ENCODE measurements around the gene RANBP17.
"Not testable (repeated sequence)": the region's sequence is repeated elsewhere in the genome, so short reads cannot be mapped to it uniquely, and the experiment has no call there.

RANBP17 gene

GRCh38 chr5:171155621-171156020 lies 293.8 kb downstream of the RANBP17 start:
- peaks cover 15% of the 10 kb centered on the region for H3K27me3 Mint-ChIP-seq
- H3K9me3 Mint-ChIP-seq = no peaks in the 10 kb centered on the region
- H3K36me3 Mint-ChIP-seq (ENCODE audit: low read depth) = no peaks in the 10 kb centered on the region
- H3K27ac Mint-ChIP-seq = no peak overlapping the region
- H3K4me1 Mint-ChIP-seq (ENCODE audit: low read depth) = no peaks in the 10 kb centered on the region
- no peak overlapping the region for H3K4me3 Mint-ChIP-seq

- Mint-ChIP-seq H3K4me1 (ENCODE audit: low read depth) (no peaks in the 10 kb centered on the region), H3K9me3 (no peaks in the 10 kb centered on the region), H3K36me3 (ENCODE audit: low read depth) (no peaks in the 10 kb centered on the region), H3K27ac (no peak overlapping the region), H3K4me3 (no peak overlapping the region), H3K27me3 (peaks cover 15% of the 10 kb centered on the region)
Measured at GRCh38 chr5:171157276-171157675, 295.5 kb downstream of the RANBP17 start.

- H3K27ac Mint-ChIP-seq = no peak overlapping the region
- H3K36me3 Mint-ChIP-seq (ENCODE audit: low read depth) = no peaks in the 10 kb centered on the region
- H3K9me3 Mint-ChIP-seq = no peaks in the 10 kb centered on the region
- H3K4me1 Mint-ChIP-seq (ENCODE audit: low read depth) = no peaks in the 10 kb centered on the region
- no peak overlapping the region for H3K4me3 Mint-ChIP-seq
- H3K27me3 Mint-ChIP-seq = peaks cover 11% of the 10 kb centered on the region
Measured at GRCh38 chr5:171157775-171158174, 296.0 kb downstream of the RANBP17 start.

GRCh38 chr5:171158581-171158980 lies 296.8 kb downstream of the RANBP17 start:
- H3K9me3 Mint-ChIP-seq = no peaks in the 10 kb centered on the region
- no peak overlapping the region for H3K4me3 Mint-ChIP-seq
- H3K27me3 Mint-ChIP-seq = peaks cover 7% of the 10 kb centered on the region
- H3K27ac Mint-ChIP-seq = no peak overlapping the region
- H3K36me3 Mint-ChIP-seq (ENCODE audit: low read depth) = no peaks in the 10 kb centered on the region
- no peaks in the 10 kb centered on the region for H3K4me1 Mint-ChIP-seq (ENCODE audit: low read depth)

- Mint-ChIP-seq H3K4me3 (no peak overlapping the region), H3K27ac (no peak overlapping the region), H3K9me3 (no peaks in the 10 kb centered on the region), H3K4me1 (ENCODE audit: low read depth) (no peaks in the 10 kb centered on the region), H3K36me3 (ENCODE audit: low read depth) (no peaks in the 10 kb centered on the region), H3K27me3 (peaks cover 14% of the 10 kb centered on the region)
Measured at GRCh38 chr5:171162165-171162564, 300.3 kb downstream of the RANBP17 start.

- no peaks in the 10 kb centered on the region for H3K36me3 Mint-ChIP-seq (ENCODE audit: low read depth)
- no peaks in the 10 kb centered on the region for H3K4me1 Mint-ChIP-seq (ENCODE audit: low read depth)
- no peaks in the 10 kb centered on the region for H3K9me3 Mint-ChIP-seq
- H3K4me3 Mint-ChIP-seq = no peak overlapping the region
- peaks cover 14% of the 10 kb centered on the region for H3K27me3 Mint-ChIP-seq
- no peak overlapping the region for H3K27ac Mint-ChIP-seq
Measured at GRCh38 chr5:171162596-171162995, 300.8 kb downstream of the RANBP17 start.

GRCh38 chr5:171166766-171167165 lies 304.9 kb downstream of the RANBP17 start:
- Mint-ChIP-seq H3K27me3 (peaks cover 6% of the 10 kb centered on the region), H3K27ac (no peak overlapping the region), H3K4me1 (ENCODE audit: low read depth) (no peaks in the 10 kb centered on the region), H3K36me3 (ENCODE audit: low read depth) (no peaks in the 10 kb centered on the region), H3K4me3 (no peak overlapping the region), H3K9me3 (no peaks in the 10 kb centered on the region)

- Mint-ChIP-seq H3K27me3 (peaks cover 6% of the 10 kb centered on the region), H3K4me1 (ENCODE audit: low read depth) (no peaks in the 10 kb centered on the region), H3K9me3 (no peaks in the 10 kb centered on the region), H3K27ac (no peak overlapping the region), H3K36me3 (ENCODE audit: low read depth) (no peaks in the 10 kb centered on the region), H3K4me3 (no peak overlapping the region)
Measured at GRCh38 chr5:171168171-171168570, 306.4 kb downstream of the RANBP17 start.

GRCh38 chr5:171174960-171175359 lies 313.1 kb downstream of the RANBP17 start:
- not testable (repeated sequence) for H3K4me1 Mint-ChIP-seq (ENCODE audit: low read depth); H3K4me3 Mint-ChIP-seq; H3K27me3 Mint-ChIP-seq; H3K27ac Mint-ChIP-seq; H3K9me3 Mint-ChIP-seq; H3K36me3 Mint-ChIP-seq (ENCODE audit: low read depth)

GRCh38 chr5:171175746-171176145 lies 313.9 kb downstream of the RANBP17 start:
- Mint-ChIP-seq H3K27me3 (no peaks in the 10 kb centered on the region), H3K9me3 (no peaks in the 10 kb centered on the region), H3K27ac (no peak overlapping the region), H3K36me3 (ENCODE audit: low read depth) (no peaks in the 10 kb centered on the region), H3K4me1 (ENCODE audit: low read depth) (no peaks in the 10 kb centered on the region), H3K4me3 (no peak overlapping the region)

GRCh38 chr5:171178190-171178589 lies 316.4 kb downstream of the RANBP17 start:
- not testable (repeated sequence) for H3K27ac Mint-ChIP-seq; H3K9me3 Mint-ChIP-seq; H3K4me3 Mint-ChIP-seq; H3K27me3 Mint-ChIP-seq; H3K4me1 Mint-ChIP-seq (ENCODE audit: low read depth); H3K36me3 Mint-ChIP-seq (ENCODE audit: low read depth)

GRCh38 chr5:171188016-171188415 lies 326.2 kb downstream of the RANBP17 start:
- H3K9me3 Mint-ChIP-seq = no peaks in the 10 kb centered on the region
- no peaks in the 10 kb centered on the region for H3K4me1 Mint-ChIP-seq (ENCODE audit: low read depth)
- no peak overlapping the region for H3K4me3 Mint-ChIP-seq
- H3K36me3 Mint-ChIP-seq (ENCODE audit: low read depth) = no peaks in the 10 kb centered on the region
- peaks cover 14% of the 10 kb centered on the region for H3K27me3 Mint-ChIP-seq
- H3K27ac Mint-ChIP-seq = no peak overlapping the region

GRCh38 chr5:171189442-171189841 lies 327.6 kb downstream of the RANBP17 start:
- peaks cover 8% of the 10 kb centered on the region for H3K27me3 Mint-ChIP-seq
- no peaks in the 10 kb centered on the region for H3K4me1 Mint-ChIP-seq (ENCODE audit: low read depth)
- no peak overlapping the region for H3K27ac Mint-ChIP-seq
- no peaks in the 10 kb centered on the region for H3K9me3 Mint-ChIP-seq
- H3K4me3 Mint-ChIP-seq = no peak overlapping the region
- H3K36me3 Mint-ChIP-seq (ENCODE audit: low read depth) = no peaks in the 10 kb centered on the region

GRCh38 chr5:171192111-171192510 lies 330.3 kb downstream of the RANBP17 start:
- H3K4me1 Mint-ChIP-seq (ENCODE audit: low read depth) = no peaks in the 10 kb centered on the region
- H3K4me3 Mint-ChIP-seq = no peak overlapping the region
- no peak overlapping the region for H3K27ac Mint-ChIP-seq
- no peaks in the 10 kb centered on the region for H3K9me3 Mint-ChIP-seq
- H3K36me3 Mint-ChIP-seq (ENCODE audit: low read depth) = no peaks in the 10 kb centered on the region
- peaks cover 8% of the 10 kb centered on the region for H3K27me3 Mint-ChIP-seq

- Mint-ChIP-seq H3K9me3 (no peaks in the 10 kb centered on the region), H3K36me3 (ENCODE audit: low read depth) (no peaks in the 10 kb centered on the region), H3K27ac (no peak overlapping the region), H3K27me3 (peaks cover 13% of the 10 kb centered on the region), H3K4me1 (ENCODE audit: low read depth) (no peaks in the 10 kb centered on the region), H3K4me3 (no peak overlapping the region)
Measured at GRCh38 chr5:171201310-171201709, 339.5 kb downstream of the RANBP17 start.

GRCh38 chr5:171205375-171205774 lies 343.6 kb downstream of the RANBP17 start:
- Mint-ChIP-seq H3K9me3 (no peaks in the 10 kb centered on the region), H3K27ac (no peak overlapping the region), H3K36me3 (ENCODE audit: low read depth) (no peaks in the 10 kb centered on the region), H3K27me3 (peaks cover 8% of the 10 kb centered on the region), H3K4me3 (no peak overlapping the region), H3K4me1 (ENCODE audit: low read depth) (no peaks in the 10 kb centered on the region)
